ENCODE data around the gene NFXL1.

The NFXL1 gene

GRCh38 chr4:47809654-47810203 lies 104.7 kb downstream of the NFXL1 start:
- TF ChIP-seq CTCF (IDR thresholded peaks at IDR 0.05; ENCODE audit: borderline replicate concordance, control extremely low read depth, extremely low read depth, insufficient read depth, missing control alignments): no peak
- DNase-seq (ENCODE audit: low spot score): no peak
- in situ Hi-C loops (cut with MboI; ENCODE audit: low sequenced_read_pairs, unreplicated experiment): no loop called here

GRCh38 chr4:47804598-47804997 lies 109.8 kb downstream of the NFXL1 start:
- no peak for DNase-seq (ENCODE audit: low spot score)
- in situ Hi-C loops (cut with MboI; ENCODE audit: low sequenced_read_pairs, unreplicated experiment): no loop called here
- no peak for TF ChIP-seq CTCF (IDR thresholded peaks at IDR 0.05; ENCODE audit: borderline replicate concordance, control extremely low read depth, extremely low read depth, insufficient read depth, missing control alignments)

- no peak for TF ChIP-seq CTCF (IDR thresholded peaks at IDR 0.05; ENCODE audit: borderline replicate concordance, control extremely low read depth, extremely low read depth, insufficient read depth, missing control alignments)
- in situ Hi-C loops (cut with MboI; ENCODE audit: low sequenced_read_pairs, unreplicated experiment): no loop called here
- no peak for DNase-seq (ENCODE audit: low spot score)
Measured at GRCh38 chr4:47801481-47802002, 112.8 kb downstream of the NFXL1 start.

- no peak for DNase-seq (ENCODE audit: low spot score)
- TF ChIP-seq CTCF (IDR thresholded peaks at IDR 0.05; ENCODE audit: borderline replicate concordance, control extremely low read depth, extremely low read depth, insufficient read depth, missing control alignments): no peak
- in situ Hi-C loops (cut with MboI; ENCODE audit: low sequenced_read_pairs, unreplicated experiment): no loop called here
Measured at GRCh38 chr4:47798165-47798564, 116.2 kb downstream of the NFXL1 start.
